BJ (cell line): ENCODE measurements around the gene KRT36. TPM values are rescaled to one million over a fixed set of nuclear protein-coding genes. Genes with fewer than 3 reads are reported as not detected.

Source experiments
- CTCF ChIA-PET: fragments of 350-600 bp; formaldehyde crosslinking; extraction: SDS; loops from one replicate; lab custom pipeline; 2021; ENCODE audit warnings: antibody characterized with exemption, inconsistent platforms; lab: Yijun Ruan, JAX
- POLR2A ChIA-PET: fragments of 300-600 bp; sonication (Branson Sonifier 250); formaldehyde crosslinking; extraction: SDS; loops from one replicate; lab custom pipeline; 2021; ENCODE audit warnings: antibody characterized with exemption; lab: Charles Lee
- DNase-seq: peaks from one replicate; pipeline ENCODE4 v3.0.0-alpha.2; 2011; ENCODE audit warnings: low read depth
- H3K27me3 ChIP-seq: 2 replicates; pipeline ENCODE4 v1.6.0; 2011; ENCODE audit warnings: low read length; ENCODE audit not compliant: control insufficient read depth, insufficient read depth
- H3K36me3 ChIP-seq: 2 replicates; pipeline ENCODE4 v1.5.1; 2011; ENCODE audit warnings: low read length; ENCODE audit not compliant: control insufficient read depth, insufficient read depth
- H3K4me3 ChIP-seq: 2 replicates; pipeline ENCODE4 v1.5.1; 2011; ENCODE audit warnings: low read depth, mild to moderate bottlenecking, control low read depth, low read length
- CTCF ChIP-seq: IDR thresholded peaks from 2 replicates; pipeline ENCODE4 v1.5.1; 2011; ENCODE audit warnings: low read depth, mild to moderate bottlenecking, control low read depth, inconsistent platforms, low read length, moderate library complexity; ENCODE audit not compliant: insufficient read depth
- polyA plus RNA-seq: library from polyadenylated mRNA; depleted of rRNA; stranded (reverse); fragments of >200 nt; gene quantifications from 2 replicates; pipeline ENCODE4 v1.2.3, GENCODE V29; 2011

KRT36 gene
- polyA plus RNA-seq, 1 experiment, result 0.04 TPM

- POLR2A ChIA-PET, result no interaction called here
- TF ChIP-seq CTCF, result no peak
Observed at GRCh38 chr17:41533613-41534012, 43.9 kb upstream of the KRT36 start.

GRCh38 chr17:41532947-41533570, 43.3 kb upstream of the KRT36 start:
- POLR2A ChIA-PET, result no interaction called here
- DNase-seq, result no peak
- no peak for TF ChIP-seq CTCF

More at GRCh38 chr17:41533613-41534012, 43.9 kb upstream of the KRT36 start:
- H3K27me3 ChIP-seq, result no peaks in the 10 kb centered on the region
- CTCF ChIA-PET, result interaction anchor here (3.0 kb wide), 1 partner anchor 15 kb away, joined by 12 read pairs; no protein-coding TSS in a partner anchor
- no peaks in the 10 kb centered on the region for H3K36me3 ChIP-seq
- H3K4me3 ChIP-seq, result no peak overlapping the region
- no peak for DNase-seq

GRCh38 chr17:41531993-41532392, 42.3 kb upstream of the KRT36 start:
- POLR2A ChIA-PET, result interaction anchor here (0.6 kb wide), 1 partner anchor 430 kb away, joined by 3 read pairs; no protein-coding TSS in a partner anchor
- CTCF ChIA-PET, result no interaction called here
- H3K36me3 ChIP-seq, result no peaks in the 10 kb centered on the region
- H3K27me3 ChIP-seq, result no peaks in the 10 kb centered on the region
- no peak for DNase-seq
- no peak for TF ChIP-seq CTCF
- no peak overlapping the region for H3K4me3 ChIP-seq

More at GRCh38 chr17:41532947-41533570, 43.3 kb upstream of the KRT36 start:
- Histone ChIP-seq H3K27me3 (no peaks in the 10 kb centered on the region), H3K4me3 (no peak overlapping the region), H3K36me3 (no peaks in the 10 kb centered on the region)
- CTCF ChIA-PET, result interaction anchor here (3.0 kb wide), 1 partner anchor 16 kb away, joined by 12 read pairs; no protein-coding TSS in a partner anchor

- Histone ChIP-seq H3K4me3 (no peak overlapping the region), H3K27me3 (no peaks in the 10 kb centered on the region), H3K36me3 (no peaks in the 10 kb centered on the region)
- DNase-seq, result peak; percentile 75
- CTCF ChIA-PET, result interaction anchor here (0.7 to 1.8 kb wide), 4 partner anchors 14 to 118 kb away, joined by 3 to 10 read pairs (median 6); no protein-coding TSS in a partner anchor
- POLR2A ChIA-PET, result interaction anchor here (0.6 kb wide), 1 partner anchor 12 kb away, joined by 4 read pairs; the partner anchor contains the start of gene KRT15
- no peak for TF ChIP-seq CTCF
Observed at GRCh38 chr17:41530062-41531048, 40.6 kb upstream of the KRT36 start.
